ENCODE results near the gene FAM50B.

Gene FAM50B, protein sequence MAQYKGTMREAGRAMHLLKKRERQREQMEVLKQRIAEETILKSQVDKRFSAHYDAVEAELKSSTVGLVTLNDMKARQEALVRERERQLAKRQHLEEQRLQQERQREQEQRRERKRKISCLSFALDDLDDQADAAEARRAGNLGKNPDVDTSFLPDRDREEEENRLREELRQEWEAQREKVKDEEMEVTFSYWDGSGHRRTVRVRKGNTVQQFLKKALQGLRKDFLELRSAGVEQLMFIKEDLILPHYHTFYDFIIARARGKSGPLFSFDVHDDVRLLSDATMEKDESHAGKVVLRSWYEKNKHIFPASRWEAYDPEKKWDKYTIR

DNA sequence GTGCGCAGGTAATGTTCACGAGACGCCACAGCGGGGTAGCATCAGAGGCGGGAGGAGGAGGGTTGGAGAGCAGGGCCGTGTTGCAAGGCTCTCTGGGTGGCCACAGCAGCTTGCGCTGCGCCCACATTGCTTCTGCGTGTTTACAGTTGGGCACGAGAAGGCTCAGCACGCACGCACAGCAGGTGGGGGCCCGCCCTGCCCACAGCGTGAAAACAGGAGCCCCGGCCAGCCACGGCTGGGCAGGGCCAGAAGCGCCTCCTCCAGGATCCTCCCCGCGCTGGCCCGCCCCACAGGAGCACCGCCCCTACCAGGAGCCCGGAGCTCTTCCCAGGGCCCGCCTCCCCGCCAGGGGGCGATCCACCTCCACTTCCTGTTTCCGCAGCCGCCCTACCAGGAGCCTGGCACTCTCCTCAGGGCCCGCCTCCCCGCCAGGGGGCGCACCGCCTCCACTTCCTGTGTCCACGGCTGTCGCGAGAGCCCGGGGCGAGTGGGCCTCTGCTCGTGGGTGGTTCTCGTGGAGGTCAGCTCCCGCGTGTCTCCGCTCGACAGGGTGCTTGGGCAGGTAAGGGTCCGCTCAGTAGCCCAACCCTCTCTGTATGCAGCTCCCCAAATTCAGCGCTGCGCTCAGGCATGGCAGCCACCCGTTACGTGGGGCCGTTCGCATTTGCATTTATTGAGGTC lies at the start of gene FAM50B:
Gene FAM50B (plus strand): TSS at position 449 of the 681 bp plus-strand sequence. CDS start 439 bp downstream, outside the sequence.
- DNase-seq = peak; percentile 79

- no peak for DNase-seq
Observed at GRCh38 chr6:3799719-3800118, 49.5 kb upstream of the FAM50B start.

GRCh38 chr6:3800850-3801591 lies 48.2 kb upstream of the FAM50B start:
- no peak for DNase-seq

GRCh38 chr6:3801960-3802359 lies 47.2 kb upstream of the FAM50B start:
- DNase-seq = no peak

DNA sequence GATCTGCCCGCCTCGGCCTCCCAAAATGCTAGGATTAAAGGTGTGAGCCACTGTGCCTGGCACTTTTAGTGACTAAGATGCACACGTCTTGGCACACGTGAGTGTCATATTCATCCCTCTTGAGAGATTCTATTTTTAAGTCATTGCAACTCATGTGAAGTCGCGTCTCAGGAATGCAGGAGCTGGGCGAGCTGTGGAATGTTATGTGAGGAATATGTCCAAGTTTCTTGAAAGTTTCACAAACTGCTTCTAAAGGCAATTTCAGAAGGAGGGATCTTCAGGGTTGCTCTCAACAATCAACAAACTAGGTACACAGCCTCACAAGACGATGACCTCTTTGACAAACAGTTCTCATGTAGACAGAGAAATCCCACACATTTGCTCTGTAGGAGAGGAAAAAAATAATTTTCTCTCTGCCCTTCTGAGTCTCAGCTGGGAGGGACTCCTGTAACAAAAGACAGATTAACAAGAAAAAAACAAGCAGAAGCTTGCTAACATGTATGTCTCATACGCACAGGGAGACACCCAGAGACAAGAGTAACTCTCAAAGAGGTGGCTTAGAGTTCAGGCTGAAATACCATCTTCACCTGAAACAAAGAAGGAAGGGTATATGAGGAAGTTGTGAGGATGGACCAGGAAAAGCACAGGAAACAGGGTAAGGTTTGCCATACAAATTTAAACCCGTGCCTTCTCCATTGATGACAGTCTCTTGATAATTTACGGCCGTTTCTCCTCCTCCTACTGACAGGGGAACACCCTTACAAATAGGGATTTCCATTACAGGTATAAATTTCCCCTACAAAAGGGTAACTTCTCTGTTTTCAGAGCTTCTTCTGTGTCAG lies 45.3 kb upstream of the FAM50B start:
- DNase-seq = no peak

DNA sequence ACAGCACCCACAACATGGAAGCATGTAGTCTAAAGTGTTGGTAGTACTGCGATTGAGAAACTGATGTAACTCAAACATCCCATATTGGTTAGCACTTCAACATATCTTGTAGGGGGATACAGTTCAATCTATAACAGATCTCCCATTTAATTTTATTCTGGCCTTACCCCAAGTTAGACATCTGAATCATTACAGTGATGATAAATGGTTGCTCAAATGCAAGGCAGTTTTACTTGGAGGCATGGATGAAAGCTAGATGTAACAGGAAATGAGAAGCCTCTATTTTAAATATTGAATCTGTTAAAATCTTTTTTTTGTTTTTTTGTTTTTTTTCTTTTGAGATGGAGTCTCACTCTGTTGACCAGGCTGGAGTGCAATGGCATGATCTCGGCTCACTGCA lies 44.2 kb upstream of the FAM50B start:
- no peak for DNase-seq

GRCh38 chr6:3805448-3806123 lies 43.6 kb upstream of the FAM50B start:
- no peak for DNase-seq

GRCh38 chr6:3806169-3806922 lies 42.8 kb upstream of the FAM50B start:
- no peak for DNase-seq

DNA sequence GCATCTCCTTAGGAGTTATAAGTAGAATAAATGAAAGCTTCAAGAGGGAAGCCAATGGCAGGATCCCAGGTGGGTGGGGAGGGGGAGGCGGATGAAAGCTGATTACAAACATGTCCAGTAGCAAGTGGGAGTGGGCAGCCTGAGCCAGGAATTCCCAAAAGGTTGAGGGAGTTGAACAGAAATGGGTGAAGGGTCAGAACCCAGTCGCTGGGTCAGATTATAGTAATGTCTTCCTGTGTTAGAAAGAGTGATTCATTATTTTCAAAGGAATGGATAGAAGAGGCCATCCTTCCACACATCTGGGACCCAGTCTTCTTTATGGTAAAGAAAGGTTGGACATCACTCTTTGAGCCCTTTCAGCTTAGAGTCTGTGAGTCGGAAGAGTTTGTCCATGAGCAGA lies 41.0 kb upstream of the FAM50B start:
- DNase-seq = no peak

- DNase-seq = no peak
Observed at GRCh38 chr6:3808759-3809514, 40.2 kb upstream of the FAM50B start.

GRCh38 chr6:3809515-3809891 lies 39.7 kb upstream of the FAM50B start:
- no peak for DNase-seq

DNA sequence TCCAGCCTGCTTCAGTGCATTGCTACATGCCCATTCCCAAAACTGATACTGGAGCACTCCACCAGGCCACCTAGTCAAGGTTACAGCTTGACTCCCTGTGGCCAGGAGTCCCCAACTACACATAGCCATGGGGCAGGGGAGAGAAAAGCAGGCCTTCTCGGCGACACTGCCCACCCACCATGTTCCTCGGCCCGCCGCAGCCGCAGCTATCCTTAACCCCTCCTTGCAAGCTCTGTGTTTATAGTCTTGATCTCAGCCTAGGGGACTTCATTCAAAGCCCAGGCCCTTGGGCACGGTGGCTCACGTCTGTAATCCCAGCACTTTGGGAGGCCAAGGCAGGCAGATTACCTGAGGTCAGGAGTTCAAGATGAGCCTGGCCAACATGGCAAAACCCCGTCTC lies 39.2 kb upstream of the FAM50B start:
- DNase-seq = no peak

GRCh38 chr6:3811191-3811590 lies 38.0 kb upstream of the FAM50B start:
- no peak for DNase-seq

GRCh38 chr6:3812596-3812995 lies 36.6 kb upstream of the FAM50B start:
- no peak for DNase-seq

DNA sequence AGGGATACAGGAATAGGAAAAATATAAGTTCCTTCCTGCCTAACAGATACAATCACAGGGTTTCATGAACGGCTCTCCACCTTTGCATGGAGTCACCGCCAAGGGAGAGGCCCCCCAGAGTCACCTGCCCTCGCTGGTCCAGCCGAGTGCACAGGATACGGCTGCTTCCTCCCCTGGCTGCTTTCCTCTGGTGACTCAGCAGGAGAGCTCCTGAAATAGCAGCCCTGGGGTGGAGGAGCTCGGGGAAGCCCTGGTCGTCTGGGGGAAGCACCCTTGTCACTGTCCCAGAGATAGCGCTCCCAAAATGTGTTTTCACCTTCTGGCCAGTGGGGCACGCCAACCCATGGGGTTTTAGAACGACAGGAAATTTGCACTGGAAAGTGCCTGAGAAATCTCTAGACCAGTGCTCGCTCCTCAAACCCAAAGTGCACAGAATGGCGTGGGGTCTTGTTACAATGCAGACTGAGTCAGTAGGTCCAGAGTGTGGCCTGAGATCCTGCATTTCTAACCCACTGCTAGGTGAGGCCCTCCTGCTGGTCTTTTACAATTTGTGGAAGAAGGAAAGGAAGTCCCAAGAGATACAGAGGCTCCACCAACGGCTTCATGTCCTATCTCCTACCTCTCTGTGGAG lies 35.9 kb upstream of the FAM50B start:
- DNase-seq = no peak

GRCh38 chr6:3813918-3814317 lies 35.3 kb upstream of the FAM50B start:
- DNase-seq = no peak

DNA sequence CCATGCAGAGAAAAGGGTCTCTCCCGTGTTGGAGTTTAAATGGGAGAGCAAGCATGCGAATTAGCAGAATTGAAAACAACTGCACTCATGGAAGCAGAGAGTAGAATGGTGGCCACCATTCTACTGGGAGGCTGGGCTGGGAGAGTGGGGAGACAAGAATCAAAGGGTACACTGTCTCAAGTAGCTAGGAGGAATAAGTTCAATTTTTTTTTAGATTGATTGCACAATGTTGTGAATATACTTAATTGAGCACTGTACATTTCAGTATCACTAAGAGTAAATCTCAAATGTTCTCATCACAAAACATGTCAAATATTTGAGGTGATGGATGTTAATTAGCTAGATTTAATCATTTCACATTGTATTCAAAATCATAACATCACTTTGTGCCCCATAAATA lies 34.6 kb upstream of the FAM50B start:
- no peak for DNase-seq

DNA sequence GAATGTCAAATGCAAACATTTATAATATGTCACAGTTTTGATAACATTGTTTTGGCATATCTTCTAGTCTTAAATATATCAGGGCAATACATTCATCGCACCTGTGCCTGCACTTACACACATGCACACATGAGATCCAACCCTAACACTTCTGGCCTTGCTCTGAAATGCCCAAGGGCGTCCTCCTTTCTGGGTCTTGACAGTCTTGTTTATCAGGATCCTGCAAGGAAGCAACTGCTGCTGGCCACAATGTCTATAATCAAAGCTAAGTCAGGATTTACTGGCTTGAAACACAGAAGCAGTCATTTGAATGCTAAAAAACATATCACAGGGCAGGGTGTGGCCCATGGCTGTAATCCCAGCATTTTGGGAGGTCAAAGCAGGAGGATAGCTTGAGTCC lies 32.9 kb upstream of the FAM50B start:
- no peak for DNase-seq

DNA sequence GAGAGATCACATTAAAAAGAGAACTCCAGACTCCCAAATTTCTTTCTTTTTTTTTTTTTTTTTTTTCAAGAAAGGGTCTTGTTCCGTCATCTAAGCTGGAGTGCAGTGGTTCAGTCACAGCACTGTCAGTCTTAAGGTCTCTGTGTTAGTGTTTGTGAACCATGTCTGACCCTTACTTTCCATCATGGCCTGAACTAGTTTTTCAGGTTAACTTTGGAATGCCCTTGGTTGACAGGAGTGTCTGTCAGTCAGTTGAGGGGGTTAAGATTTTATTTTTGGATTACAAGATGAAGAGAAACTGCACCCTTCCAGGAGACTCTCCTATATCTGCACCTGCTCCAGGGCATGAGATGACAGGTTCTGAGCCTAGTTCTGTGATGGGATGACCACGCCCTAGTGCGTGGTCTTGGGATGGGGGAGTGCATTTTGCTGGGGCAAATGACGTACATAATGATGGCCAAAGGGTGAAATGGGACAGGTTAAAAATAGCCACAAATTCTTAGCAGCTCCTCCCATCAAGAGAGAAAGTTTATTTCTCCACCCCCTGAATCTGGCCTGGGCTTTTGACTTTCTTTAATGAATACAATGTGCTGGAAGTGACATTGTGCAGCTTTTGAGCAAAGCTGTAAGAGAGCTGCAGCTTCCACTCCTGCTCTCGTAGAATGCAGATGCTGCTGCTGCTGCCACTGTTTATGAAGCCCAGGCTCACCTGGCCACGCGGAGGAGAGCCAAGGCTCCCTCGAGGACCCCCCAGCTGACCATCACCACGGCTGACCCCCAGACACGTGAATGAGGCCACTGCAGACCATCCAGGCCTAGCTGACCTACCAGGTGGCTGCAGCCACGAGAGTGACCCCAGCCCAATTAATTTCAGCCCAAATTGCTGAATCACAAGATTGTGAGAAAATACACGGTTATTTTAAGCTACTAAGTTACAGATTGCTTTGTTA lies 29.7 kb upstream of the FAM50B start:
- DNase-seq = no peak

Data from NCI-H1105 treated with DMSO at 0.1 percent for 48 hours (cell line).